ENCODE measurements around the gene CEP128.

The CEP128 gene

DNA sequence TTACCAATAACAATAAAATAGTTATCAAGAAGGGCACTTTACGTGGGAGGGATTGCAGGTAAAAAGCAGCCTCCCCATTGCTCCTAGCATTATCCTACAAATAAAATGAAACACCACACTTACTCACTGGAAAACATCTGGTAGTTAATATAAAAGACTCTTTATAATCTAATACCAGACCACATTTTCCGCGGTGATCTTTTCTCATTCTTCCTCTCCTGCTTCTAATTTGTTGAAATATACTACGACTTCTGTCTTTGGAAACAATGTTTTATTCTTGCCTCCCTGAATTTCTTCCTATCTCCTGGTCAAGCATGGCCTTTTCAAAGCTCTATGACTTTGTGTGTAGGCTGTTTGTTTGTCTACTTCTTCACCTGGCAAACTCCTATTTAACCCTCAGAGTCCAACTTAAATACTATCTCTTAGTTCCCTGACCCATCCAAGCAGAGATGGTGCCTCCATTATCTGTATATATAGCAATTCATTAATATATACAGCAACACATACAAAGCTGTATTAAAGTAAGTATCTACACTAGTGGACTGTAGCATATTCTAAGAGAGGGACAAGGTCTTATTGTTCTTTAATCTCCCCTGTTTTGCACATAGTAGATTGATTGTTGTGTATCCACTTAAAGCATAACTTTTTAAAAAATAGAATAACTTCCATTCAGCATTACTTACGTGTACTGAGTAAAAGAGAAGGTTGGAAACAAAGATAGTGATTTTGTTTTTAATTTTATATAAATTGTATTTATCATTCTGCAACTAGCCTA is 228.3 kb downstream of the CEP128 start:
- H3K36me3 ChIP-seq, result no peaks in the 10 kb centered on the region
- no peaks in the 10 kb centered on the region for H3K27me3 ChIP-seq
- intact Hi-C loops (cut with DNase I; ENCODE audit: low total_unique reads), result no loop called here
- TF ChIP-seq, protein P1, sequence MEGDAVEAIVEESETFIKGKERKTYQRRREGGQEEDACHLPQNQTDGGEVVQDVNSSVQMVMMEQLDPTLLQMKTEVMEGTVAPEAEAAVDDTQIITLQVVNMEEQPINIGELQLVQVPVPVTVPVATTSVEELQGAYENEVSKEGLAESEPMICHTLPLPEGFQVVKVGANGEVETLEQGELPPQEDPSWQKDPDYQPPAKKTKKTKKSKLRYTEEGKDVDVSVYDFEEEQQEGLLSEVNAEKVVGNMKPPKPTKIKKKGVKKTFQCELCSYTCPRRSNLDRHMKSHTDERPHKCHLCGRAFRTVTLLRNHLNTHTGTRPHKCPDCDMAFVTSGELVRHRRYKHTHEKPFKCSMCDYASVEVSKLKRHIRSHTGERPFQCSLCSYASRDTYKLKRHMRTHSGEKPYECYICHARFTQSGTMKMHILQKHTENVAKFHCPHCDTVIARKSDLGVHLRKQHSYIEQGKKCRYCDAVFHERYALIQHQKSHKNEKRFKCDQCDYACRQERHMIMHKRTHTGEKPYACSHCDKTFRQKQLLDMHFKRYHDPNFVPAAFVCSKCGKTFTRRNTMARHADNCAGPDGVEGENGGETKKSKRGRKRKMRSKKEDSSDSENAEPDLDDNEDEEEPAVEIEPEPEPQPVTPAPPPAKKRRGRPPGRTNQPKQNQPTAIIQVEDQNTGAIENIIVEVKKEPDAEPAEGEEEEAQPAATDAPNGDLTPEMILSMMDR (IDR thresholded peaks at IDR 0.05), result no peak
- H3K4me1 ChIP-seq, result no peaks in the 10 kb centered on the region
- no peaks in the 10 kb centered on the region for H3K9me3 ChIP-seq
- no peak overlapping the region for H3K27ac ChIP-seq
- DNase-seq, result no peak
- H3K4me3 ChIP-seq, result no peak overlapping the region

DNA sequence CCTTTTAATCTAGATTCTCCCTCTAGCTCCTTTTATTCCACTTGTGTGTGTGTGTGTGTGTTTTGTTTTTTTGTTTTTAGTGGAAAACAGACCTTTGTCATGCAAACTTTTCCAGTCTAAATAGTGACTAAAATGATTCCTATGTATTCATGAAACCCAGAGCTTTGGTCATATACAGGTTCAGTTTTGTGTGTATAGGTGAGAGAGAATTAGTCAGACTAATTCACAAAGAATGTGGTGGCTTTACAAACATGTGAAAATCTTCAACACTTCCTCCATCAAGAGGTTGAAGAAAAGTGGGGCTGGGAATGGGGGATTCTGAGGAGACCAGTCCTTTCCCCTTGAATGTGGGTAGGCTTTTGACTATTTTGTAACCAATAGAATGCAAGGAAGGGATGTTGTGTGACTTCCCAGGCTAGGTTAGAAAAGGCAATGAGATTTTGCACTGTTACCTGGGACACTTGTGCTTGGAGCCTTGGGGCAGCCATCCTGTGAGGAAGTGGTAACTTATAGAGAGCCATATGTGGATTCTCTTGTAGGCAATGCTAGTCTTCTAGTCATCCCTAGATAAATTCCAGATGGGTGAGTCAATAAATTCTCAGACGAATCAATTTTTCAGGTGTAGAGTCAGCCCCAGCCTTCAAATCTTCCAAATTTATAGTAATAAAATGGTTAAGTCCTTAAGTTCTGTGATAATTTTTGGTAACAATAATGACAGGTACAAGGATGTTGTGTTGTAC is 236.1 kb downstream of the CEP128 start:
- TF ChIP-seq, protein P1 (IDR thresholded peaks at IDR 0.05), result no peak
- Histone ChIP-seq H3K27ac (no peak overlapping the region), H3K27me3 (no peaks in the 10 kb centered on the region), H3K9me3 (no peaks in the 10 kb centered on the region), H3K4me3 (no peak overlapping the region), H3K4me1 (no peaks in the 10 kb centered on the region), H3K36me3 (no peaks in the 10 kb centered on the region)
- no peak for DNase-seq
- intact Hi-C loops (cut with DNase I; ENCODE audit: low total_unique reads), result no loop called here

DNA sequence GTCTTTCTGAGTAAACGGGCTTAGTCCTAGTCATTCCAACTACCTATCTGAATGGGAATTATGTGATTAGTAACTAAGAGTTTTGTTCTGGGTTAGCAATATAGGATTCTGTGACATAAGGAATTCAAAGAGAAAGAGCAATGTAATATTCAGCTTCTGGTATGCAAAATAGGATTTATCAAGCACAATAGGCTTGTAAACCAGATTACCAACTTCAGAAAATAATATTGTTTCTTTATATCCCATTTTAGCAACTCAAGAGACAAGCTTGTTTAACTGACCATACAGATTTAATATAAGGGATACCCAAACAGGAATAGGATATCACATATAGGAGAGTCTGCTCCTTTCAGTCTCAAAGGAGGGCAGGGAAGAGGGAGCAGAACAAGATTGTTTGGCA is 240.9 kb downstream of the CEP128 start:
- intact Hi-C loops (cut with DNase I; ENCODE audit: low total_unique reads), result no loop called here
- no peaks in the 10 kb centered on the region for H3K27me3 ChIP-seq
- TF ChIP-seq, protein P1 (IDR thresholded peaks at IDR 0.05), result no peak
- H3K4me1 ChIP-seq, result no peaks in the 10 kb centered on the region
- DNase-seq, result no peak
- H3K27ac ChIP-seq, result no peak overlapping the region
- no peaks in the 10 kb centered on the region for H3K9me3 ChIP-seq
- H3K36me3 ChIP-seq, result no peaks in the 10 kb centered on the region
- no peak overlapping the region for H3K4me3 ChIP-seq

DNA sequence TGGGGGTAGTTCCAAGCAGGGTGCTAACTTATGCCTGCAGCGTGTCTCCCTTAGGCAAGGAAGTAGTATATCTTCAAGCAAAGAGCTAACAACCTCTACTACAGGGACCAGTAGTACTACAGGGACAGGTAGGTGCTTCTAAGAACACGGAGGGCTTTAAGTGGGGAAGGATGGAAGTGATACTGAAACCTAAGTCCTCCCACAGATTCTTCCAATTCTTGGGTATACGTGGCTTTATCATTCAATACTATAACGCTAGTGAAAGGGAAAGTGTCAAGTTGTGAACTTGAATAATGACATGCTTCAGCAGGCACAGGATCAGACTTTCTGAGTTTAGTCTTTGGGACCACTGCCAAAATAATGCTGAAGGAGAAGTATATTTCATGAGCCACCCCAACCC is 241.7 kb downstream of the CEP128 start:
- TF ChIP-seq, protein P1 (IDR thresholded peaks at IDR 0.05), result no peak
- Histone ChIP-seq H3K4me3 (no peak overlapping the region), H3K27me3 (no peaks in the 10 kb centered on the region), H3K9me3 (no peaks in the 10 kb centered on the region), H3K27ac (no peak overlapping the region), H3K36me3 (no peaks in the 10 kb centered on the region), H3K4me1 (no peaks in the 10 kb centered on the region)
- intact Hi-C loops (cut with DNase I; ENCODE audit: low total_unique reads), result no loop called here
- DNase-seq, result no peak

DNA sequence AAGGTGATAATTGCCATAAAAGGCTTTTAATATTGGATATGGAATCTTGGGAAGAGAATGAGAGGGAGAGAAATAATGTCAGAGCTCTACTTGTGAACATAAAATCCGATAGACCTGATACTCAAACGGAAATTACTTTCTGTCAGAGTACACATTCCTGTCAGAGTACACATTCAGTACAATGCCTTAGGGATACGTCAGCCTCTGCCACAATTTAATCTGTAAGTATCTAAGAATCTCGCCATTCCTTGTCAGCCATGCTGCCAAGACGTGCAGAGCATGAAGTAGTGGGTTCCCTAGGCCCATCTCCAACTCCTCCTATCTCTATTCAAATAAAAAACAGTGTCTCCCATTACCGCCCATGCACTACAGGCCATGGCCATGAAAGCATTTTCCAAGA is 242.6 kb downstream of the CEP128 start:
- no peak overlapping the region for H3K27ac ChIP-seq
- H3K9me3 ChIP-seq, result no peaks in the 10 kb centered on the region
- H3K27me3 ChIP-seq, result no peaks in the 10 kb centered on the region
- TF ChIP-seq, protein P1 (IDR thresholded peaks at IDR 0.05), result no peak
- H3K4me3 ChIP-seq, result no peak overlapping the region
- intact Hi-C loops (cut with DNase I; ENCODE audit: low total_unique reads), result no loop called here
- DNase-seq, result no peak
- H3K4me1 ChIP-seq, result no peaks in the 10 kb centered on the region
- H3K36me3 ChIP-seq, result no peaks in the 10 kb centered on the region

All from tibial artery (tissue), 4 donors.